Neutrophil (primary cell): ENCODE measurements around the gene TAF11L7.
"Not testable (repeated sequence)": the region's sequence is repeated elsewhere in the genome, so short reads cannot be mapped to it uniquely, and the experiment has no call there.

ENCODE experiments used
- H3K27ac ChIP-seq: fragments of 200-600 bp; sonication (generic); 2 replicates; pipeline ENCODE4 v1.5.1; 2016; ENCODE audit warnings: mild to moderate bottlenecking, moderate library complexity
- H3K27me3 ChIP-seq: fragments of 200-600 bp; sonication (generic); 2 replicates; pipeline ENCODE4 v1.6.0; 2016; ENCODE audit warnings: mild to moderate bottlenecking
- H3K36me3 ChIP-seq: fragments of 200-600 bp; sonication (generic); 2 replicates; pipeline ENCODE4 v1.5.1; 2017
- H3K4me1 ChIP-seq, 2 experiments: fragments of 200-600 bp in 1 of 2; sonication (generic) in 1 of 2; 1 replicate in 1 of 2; 2 replicates in 1 of 2; pipeline versions ENCODE4 v1.5.1 to v1.6.1; 2013 to 2016; ENCODE audit warnings: low read depth in 1 of 2, low read length in 1 of 2, mild to moderate bottlenecking in 1 of 2, moderate library complexity in 1 of 2; ENCODE audit not compliant: control insufficient read depth in 1 of 2, insufficient read depth in 1 of 2
- H3K4me3 ChIP-seq, 2 experiments: fragments of 200-600 bp in 1 of 2; sonication (generic) in 1 of 2; 1 replicate in 1 of 2; 2 replicates in 1 of 2; pipeline ENCODE4 v1.5.1; 2013 to 2016; ENCODE audit warnings: low read depth in 1 of 2, low read length in 1 of 2, mild to moderate bottlenecking in 1 of 2, moderate library complexity in 1 of 2
- H3K9me3 ChIP-seq: fragments of 200-600 bp; sonication (generic); 2 replicates; pipeline ENCODE4 v1.5.1; 2016
- TF ChIP-seq, protein P1 (sequence below): fragments of 200-600 bp; sonication (generic); IDR thresholded peaks from 2 replicates; pipeline ENCODE4 v1.5.1; 2016; ENCODE audit warnings: antibody characterized with exemption

TAF11L7 gene

GRCh38 chr5:17585658-17586057 lies at the start of gene TAF11L7:
TSS of gene TAF11L7 (minus strand) at chr5:17585758.
- not testable (repeated sequence) for H3K4me3 ChIP-seq, H3K4me1 ChIP-seq, H3K27me3 ChIP-seq, H3K9me3 ChIP-seq, H3K36me3 ChIP-seq, H3K27ac ChIP-seq

- H3K27ac ChIP-seq: no peak within 1 kb of the TSS
- H3K4me3 ChIP-seq: no peak within 1 kb of the TSS
- H3K4me1 ChIP-seq: no peaks in the 10 kb centered on the region
- no peaks in the 10 kb centered on the region for H3K9me3 ChIP-seq
- no peaks in the 10 kb centered on the region for H3K36me3 ChIP-seq
- H3K27me3 ChIP-seq: no peaks in the 10 kb centered on the region
- TF ChIP-seq, protein P1, sequence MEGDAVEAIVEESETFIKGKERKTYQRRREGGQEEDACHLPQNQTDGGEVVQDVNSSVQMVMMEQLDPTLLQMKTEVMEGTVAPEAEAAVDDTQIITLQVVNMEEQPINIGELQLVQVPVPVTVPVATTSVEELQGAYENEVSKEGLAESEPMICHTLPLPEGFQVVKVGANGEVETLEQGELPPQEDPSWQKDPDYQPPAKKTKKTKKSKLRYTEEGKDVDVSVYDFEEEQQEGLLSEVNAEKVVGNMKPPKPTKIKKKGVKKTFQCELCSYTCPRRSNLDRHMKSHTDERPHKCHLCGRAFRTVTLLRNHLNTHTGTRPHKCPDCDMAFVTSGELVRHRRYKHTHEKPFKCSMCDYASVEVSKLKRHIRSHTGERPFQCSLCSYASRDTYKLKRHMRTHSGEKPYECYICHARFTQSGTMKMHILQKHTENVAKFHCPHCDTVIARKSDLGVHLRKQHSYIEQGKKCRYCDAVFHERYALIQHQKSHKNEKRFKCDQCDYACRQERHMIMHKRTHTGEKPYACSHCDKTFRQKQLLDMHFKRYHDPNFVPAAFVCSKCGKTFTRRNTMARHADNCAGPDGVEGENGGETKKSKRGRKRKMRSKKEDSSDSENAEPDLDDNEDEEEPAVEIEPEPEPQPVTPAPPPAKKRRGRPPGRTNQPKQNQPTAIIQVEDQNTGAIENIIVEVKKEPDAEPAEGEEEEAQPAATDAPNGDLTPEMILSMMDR: no peak
Measured at GRCh38 chr5:17634160-17634559, 48.6 kb upstream of the TAF11L7 start, which contains the start of gene TAF11L14. TSS of gene TAF11L14 (plus strand) at chr5:17634460.

GRCh38 chr5:17631788-17632187 lies 46.2 kb upstream of the TAF11L7 start, which contains the start of gene TAF11L13:
TSS of gene TAF11L13 (plus strand) at chr5:17632088.
- H3K4me1 ChIP-seq, H3K27ac ChIP-seq, H3K27me3 ChIP-seq, H3K4me3 ChIP-seq, H3K9me3 ChIP-seq, H3K36me3 ChIP-seq: not testable (repeated sequence)

GRCh38 chr5:17625686-17626085 lies 40.1 kb upstream of the TAF11L7 start:
- no peaks in the 10 kb centered on the region for H3K36me3 ChIP-seq
- H3K27ac ChIP-seq: no peak overlapping the region
- no peaks in the 10 kb centered on the region for H3K4me1 ChIP-seq
- H3K9me3 ChIP-seq: no peaks in the 10 kb centered on the region
- H3K27me3 ChIP-seq: no peaks in the 10 kb centered on the region
- no peak overlapping the region for H3K4me3 ChIP-seq
- TF ChIP-seq, protein P1: no peak

DNA sequence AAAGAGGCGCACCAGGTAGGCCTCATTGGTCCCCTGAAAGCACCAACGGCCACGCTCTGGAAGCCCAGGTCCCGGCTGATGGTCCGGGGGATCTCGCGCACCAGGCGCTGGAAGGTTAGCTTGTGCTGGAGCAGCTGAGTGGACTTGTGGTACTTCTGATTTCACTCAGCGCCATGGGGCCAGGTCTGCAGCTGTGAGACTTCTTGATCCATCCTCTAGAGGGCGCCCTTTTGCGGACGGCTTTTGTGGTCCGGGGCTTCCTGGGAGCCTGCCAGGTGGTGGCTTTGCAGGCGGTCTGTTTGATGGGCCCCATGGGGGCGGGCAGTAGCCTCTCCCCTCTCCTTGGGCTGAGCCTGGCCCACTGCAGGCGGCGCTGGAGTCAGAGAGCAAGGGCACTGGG lies 35.1 kb upstream of the TAF11L7 start:
- TF ChIP-seq, protein P1: no peak
- H3K27ac ChIP-seq: no peak overlapping the region

DNA sequence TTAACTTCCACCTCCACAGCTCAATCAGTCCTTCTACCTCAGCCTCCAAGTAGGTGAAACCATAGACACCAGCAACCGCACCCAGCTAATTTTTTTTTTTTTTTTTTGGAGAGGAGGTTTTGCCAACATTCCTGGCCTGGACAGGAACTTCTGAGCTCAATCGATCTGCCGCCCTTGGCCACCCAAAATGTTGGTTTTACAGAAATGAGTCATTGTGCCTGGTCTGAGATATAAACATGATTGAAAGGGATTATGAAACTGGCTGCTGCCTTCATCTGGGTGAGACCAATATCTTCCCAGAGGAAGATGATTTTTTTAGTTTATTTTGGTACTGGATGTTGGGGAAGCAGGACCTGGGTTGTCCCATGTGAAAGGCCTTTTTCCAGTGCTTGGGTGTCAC lies 33.8 kb upstream of the TAF11L7 start:
- Histone ChIP-seq H3K27me3 (no peaks in the 10 kb centered on the region), H3K9me3 (no peaks in the 10 kb centered on the region), H3K27ac (no peak overlapping the region), H3K4me1 (no peaks in the 10 kb centered on the region), H3K4me3 (no peak overlapping the region), H3K36me3 (no peaks in the 10 kb centered on the region)
- TF ChIP-seq, protein P1: no peak

More for the DNA sequence above, 35.1 kb upstream of the TAF11L7 start:
- Histone ChIP-seq H3K4me1 (no peaks in the 10 kb centered on the region), H3K9me3 (no peaks in the 10 kb centered on the region), H3K27me3 (no peaks in the 10 kb centered on the region), H3K36me3 (no peaks in the 10 kb centered on the region), H3K4me3 (no peak overlapping the region)
